K562 (cell line): Measurements from ENCODE around the gene CLDND2. TPM values are rescaled to one million over a fixed set of nuclear protein-coding genes. Genes with fewer than 3 reads are reported as not detected.

Source experiments
- FOXK1 ChIP-seq: sonication (generic); formaldehyde crosslinking; IDR thresholded peaks from 2 replicates; pipeline ENCODE4 v1.8.0; 2022; ENCODE audit warnings: missing genetic modification reagents, mild to moderate bottlenecking, borderline replicate concordance
- PHF20 ChIP-seq: fragments of 450-650 bp; IDR thresholded peaks from 2 replicates; pipeline ENCODE4 v1.6.1; 2018; ENCODE audit not compliant: partially characterized antibody
- SAP30 ChIP-seq: fragments of 200-600 bp; sonication (generic); IDR thresholded peaks from 2 replicates; pipeline ENCODE4 v1.6.1; 2012; ENCODE audit warnings: borderline replicate concordance, low read depth, mild to moderate bottlenecking, moderate library complexity, low read length, control low read depth, inconsistent platforms; ENCODE audit not compliant: insufficient read depth, poor library complexity, severe bottlenecking
- YY1 ChIP-seq, 3 experiments: IDR thresholded peaks; 2 replicates each; pipeline ENCODE4 v1.6.1; 2011; ENCODE audit warnings: low read length in 2 of 3, mild to moderate bottlenecking in 2 of 3, moderate library complexity in 2 of 3, borderline replicate concordance in 1 of 3, control low read depth in 1 of 3, low read depth in 1 of 3; ENCODE audit not compliant: insufficient read depth in 3 of 3, insufficient replicate concordance in 2 of 3, control insufficient read depth in 1 of 3, insufficient read length in 1 of 3; ENCODE audit errors: extremely low read depth in 1 of 3
- ZNF134 ChIP-seq: fragments of 250-450 bp; sonication (Bioruptor Pico); conservative IDR thresholded peaks from 2 replicates; pipeline ENCODE4 v1.4.0; 2020
- polyA plus RNA-seq, 8 experiments: library from polyadenylated mRNA; depleted of rRNA in 4 of 8; stranded (reverse) in 5 of 8; unstranded in 3 of 8; fragments of >200 nt; fragmentation: Nextera tagmentation in 2 of 8; fragmentation: Illumina TruSeq in 1 of 8; extraction: Ambion mirVana in 2 of 8; extraction: Trizol in 1 of 8; gene quantifications; 2 replicates each; pipeline versions ENCODE4 v1.2.1 to v1.2.3, GENCODE V29; 2011 to 2014; ENCODE audit warnings: inconsistent platforms in 1 of 8, missing spikeins in 1 of 8
- total RNA-seq, 7 experiments: library from RNA; depleted of rRNA in 6 of 7; stranded (reverse); fragments of >200 nt in 6 of 7; fragmentation: Illumina TruSeq in 2 of 7; extraction: Trizol in 2 of 7; gene quantifications; 2 replicates each; pipeline versions ENCODE4 v1.2.1 to v1.2.3, GENCODE V29; 2011 to 2021; ENCODE audit warnings: low replicate concordance in 1 of 7
- TF ChIP-seq, protein P1 (sequence below): fragments of 450-650 bp; IDR thresholded peaks from 2 replicates; pipeline ENCODE4 v1.6.1; 2018; ENCODE audit not compliant: partially characterized antibody
- TF ChIP-seq, protein P2 (sequence below): fragments of 450-650 bp; IDR thresholded peaks from 2 replicates; pipeline ENCODE4 v1.6.1; 2017; ENCODE audit warnings: mild to moderate bottlenecking, moderate library complexity
- TF ChIP-seq, protein P3 (sequence below): fragments of 450-650 bp; formaldehyde crosslinking; IDR thresholded peaks from 2 replicates; pipeline ENCODE4 v1.4.0; 2020; ENCODE audit warnings: mild to moderate bottlenecking, moderate library complexity
- TF ChIP-seq, protein P4 (sequence below): sonication (generic); formaldehyde crosslinking; IDR thresholded peaks from 2 replicates; pipeline ENCODE4 v1.8.0; 2022; ENCODE audit warnings: mild to moderate bottlenecking, missing genetic modification reagents

CLDND2 gene
- total and polyA plus RNA-seq, 9 of the 15 experiments (the other 6 are each of a cell fraction or from before 2014, with no cell fraction given) = 0.45 to 4.0 (median 1.2) TPM; not detected in 3

DNA sequence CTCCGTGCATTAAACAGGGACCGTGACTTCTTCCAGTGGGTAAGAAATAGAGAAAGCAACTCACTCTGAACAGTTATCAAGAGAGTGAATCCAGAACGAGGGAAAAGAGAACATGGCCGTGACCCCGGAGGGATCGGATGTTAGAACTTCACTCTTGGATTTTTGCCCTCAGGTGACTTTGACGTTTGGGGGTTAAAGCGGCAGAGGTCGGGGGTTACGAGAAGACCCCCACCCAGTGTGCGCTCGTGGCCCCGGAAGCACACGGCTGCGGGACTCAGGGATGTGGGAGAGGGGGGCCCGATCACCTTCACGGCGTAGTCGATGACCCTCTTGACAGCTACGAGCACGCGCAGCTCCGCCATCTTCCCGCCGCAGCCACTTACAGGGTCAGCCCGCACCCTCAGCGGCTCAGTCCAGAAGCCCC lies 2.8 kb downstream of the CLDND2 start, which contains the start of gene ETFB (continued):
- TF ChIP-seq YY1 (IDR thresholded peaks at IDR 0.05; ENCODE audit: borderline replicate concordance in 1 of 3, control insufficient read depth in 1 of 3, extremely low read depth in 1 of 3, insufficient read depth in 3 of 3, insufficient read length in 1 of 3, insufficient replicate concordance in 2 of 3, low read depth in 1 of 3, low read length in 2 of 3) = peak; percentile 59 to 93 (median 88)
- TF ChIP-seq SAP30 = peak; percentile 66
- TF ChIP-seq FOXK1 (CRISPR knock-in tag) = no peak
- TF ChIP-seq, protein P1, sequence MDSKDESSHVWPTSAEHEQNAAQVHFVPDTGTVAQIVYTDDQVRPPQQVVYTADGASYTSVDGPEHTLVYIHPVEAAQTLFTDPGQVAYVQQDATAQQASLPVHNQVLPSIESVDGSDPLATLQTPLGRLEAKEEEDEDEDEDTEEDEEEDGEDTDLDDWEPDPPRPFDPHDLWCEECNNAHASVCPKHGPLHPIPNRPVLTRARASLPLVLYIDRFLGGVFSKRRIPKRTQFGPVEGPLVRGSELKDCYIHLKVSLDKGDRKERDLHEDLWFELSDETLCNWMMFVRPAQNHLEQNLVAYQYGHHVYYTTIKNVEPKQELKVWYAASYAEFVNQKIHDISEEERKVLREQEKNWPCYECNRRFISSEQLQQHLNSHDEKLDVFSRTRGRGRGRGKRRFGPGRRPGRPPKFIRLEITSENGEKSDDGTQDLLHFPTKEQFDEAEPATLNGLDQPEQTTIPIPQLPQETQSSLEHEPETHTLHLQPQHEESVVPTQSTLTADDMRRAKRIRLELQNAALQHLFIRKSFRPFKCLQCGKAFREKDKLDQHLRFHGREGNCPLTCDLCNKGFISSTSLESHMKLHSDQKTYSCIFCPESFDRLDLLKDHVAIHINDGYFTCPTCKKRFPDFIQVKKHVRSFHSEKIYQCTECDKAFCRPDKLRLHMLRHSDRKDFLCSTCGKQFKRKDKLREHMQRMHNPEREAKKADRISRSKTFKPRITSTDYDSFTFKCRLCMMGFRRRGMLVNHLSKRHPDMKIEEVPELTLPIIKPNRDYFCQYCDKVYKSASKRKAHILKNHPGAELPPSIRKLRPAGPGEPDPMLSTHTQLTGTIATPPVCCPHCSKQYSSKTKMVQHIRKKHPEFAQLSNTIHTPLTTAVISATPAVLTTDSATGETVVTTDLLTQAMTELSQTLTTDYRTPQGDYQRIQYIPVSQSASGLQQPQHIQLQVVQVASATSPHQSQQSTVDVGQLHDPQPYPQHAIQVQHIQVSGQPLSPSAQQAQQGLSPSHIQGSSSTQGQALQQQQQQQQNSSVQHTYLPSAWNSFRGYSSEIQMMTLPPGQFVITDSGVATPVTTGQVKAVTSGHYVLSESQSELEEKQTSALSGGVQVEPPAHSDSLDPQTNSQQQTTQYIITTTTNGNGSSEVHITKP = no peak
- TF ChIP-seq, protein P2, sequence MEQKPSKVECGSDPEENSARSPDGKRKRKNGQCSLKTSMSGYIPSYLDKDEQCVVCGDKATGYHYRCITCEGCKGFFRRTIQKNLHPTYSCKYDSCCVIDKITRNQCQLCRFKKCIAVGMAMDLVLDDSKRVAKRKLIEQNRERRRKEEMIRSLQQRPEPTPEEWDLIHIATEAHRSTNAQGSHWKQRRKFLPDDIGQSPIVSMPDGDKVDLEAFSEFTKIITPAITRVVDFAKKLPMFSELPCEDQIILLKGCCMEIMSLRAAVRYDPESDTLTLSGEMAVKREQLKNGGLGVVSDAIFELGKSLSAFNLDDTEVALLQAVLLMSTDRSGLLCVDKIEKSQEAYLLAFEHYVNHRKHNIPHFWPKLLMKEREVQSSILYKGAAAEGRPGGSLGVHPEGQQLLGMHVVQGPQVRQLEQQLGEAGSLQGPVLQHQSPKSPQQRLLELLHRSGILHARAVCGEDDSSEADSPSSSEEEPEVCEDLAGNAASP = no peak
- TF ChIP-seq, protein P3, sequence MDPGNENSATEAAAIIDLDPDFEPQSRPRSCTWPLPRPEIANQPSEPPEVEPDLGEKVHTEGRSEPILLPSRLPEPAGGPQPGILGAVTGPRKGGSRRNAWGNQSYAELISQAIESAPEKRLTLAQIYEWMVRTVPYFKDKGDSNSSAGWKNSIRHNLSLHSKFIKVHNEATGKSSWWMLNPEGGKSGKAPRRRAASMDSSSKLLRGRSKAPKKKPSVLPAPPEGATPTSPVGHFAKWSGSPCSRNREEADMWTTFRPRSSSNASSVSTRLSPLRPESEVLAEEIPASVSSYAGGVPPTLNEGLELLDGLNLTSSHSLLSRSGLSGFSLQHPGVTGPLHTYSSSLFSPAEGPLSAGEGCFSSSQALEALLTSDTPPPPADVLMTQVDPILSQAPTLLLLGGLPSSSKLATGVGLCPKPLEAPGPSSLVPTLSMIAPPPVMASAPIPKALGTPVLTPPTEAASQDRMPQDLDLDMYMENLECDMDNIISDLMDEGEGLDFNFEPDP (CRISPR knock-in tag) = no peak
- TF ChIP-seq PHF20 = no peak
- TF ChIP-seq, protein P4, sequence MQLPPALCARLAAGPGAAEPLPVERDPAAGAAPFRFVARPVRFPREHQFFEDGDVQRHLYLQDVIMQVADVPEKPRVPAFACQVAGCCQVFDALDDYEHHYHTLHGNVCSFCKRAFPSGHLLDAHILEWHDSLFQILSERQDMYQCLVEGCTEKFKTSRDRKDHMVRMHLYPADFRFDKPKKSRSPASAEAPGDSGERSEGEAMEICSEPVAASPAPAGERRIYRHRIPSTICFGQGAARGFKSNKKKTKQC (CRISPR knock-in tag) = no peak
- TF ChIP-seq ZNF134 (CRISPR knock-in tag) = no peak
